GM12891 (cell line): Measurements from ENCODE around the gene POPDC2.

Source experiments
- POLR2A ChIP-seq: IDR thresholded peaks from 2 replicates; pipeline ENCODE4 v1.6.1; 2011; ENCODE audit warnings: low read depth, low read length, control low read depth
- POLR2AphosphoS5 ChIP-seq: IDR thresholded peaks from 2 replicates; pipeline ENCODE4 v1.6.1; 2011; ENCODE audit warnings: low read depth, low read length, control low read depth
- POU2F2 ChIP-seq: IDR thresholded peaks from 2 replicates; pipeline ENCODE4 v1.6.1; 2011; ENCODE audit warnings: low read depth, mild to moderate bottlenecking, control low read depth, low read length, moderate library complexity
- SPI1 ChIP-seq: IDR thresholded peaks from 2 replicates; pipeline ENCODE4 v1.6.1; 2011; ENCODE audit warnings: low read depth, low read length, control low read depth
- TAF1 ChIP-seq: IDR thresholded peaks from 2 replicates; pipeline ENCODE4 v1.6.1; 2011; ENCODE audit warnings: low read depth, low read length, control low read depth

DNA sequence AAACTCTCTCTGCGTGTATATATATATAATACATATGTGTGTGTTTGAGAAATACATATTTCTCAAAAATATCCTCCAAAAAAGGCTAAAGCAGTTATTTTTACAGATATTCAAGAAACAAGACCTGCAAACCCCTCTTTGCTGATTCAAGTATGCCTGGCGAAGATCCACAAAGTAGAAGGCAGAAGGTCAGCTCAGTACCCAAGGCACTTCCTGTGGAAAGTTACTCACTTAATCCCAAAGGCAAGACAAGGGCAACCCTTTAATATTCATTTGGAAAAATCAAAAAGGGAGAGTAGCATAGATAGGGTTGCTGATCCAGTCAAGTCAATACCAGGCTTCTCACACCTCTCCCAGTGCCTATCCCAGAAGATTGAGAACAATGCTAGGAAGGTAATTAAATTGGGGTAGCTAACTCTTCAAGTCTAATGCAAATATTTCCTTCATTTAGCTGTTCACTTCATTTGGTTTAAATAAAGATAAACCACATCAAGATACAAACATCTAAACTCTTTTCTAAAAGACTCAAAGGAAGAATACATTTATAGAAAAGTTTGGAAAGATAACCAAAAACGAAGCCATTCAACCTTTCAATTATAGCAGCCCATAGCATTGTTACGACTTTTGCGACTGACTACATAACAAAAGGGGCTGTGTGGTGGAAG lies 9.6 kb upstream of the POPDC2 start:
- TF ChIP-seq TAF1, result no peak
- no peak for TF ChIP-seq POLR2AphosphoS5
- no peak for TF ChIP-seq POLR2A
- TF ChIP-seq SPI1, result no peak
- TF ChIP-seq POU2F2, result no peak
